Activated CD8-positive, alpha-beta T cell treated with anti-CD3 and anti-CD28 coated beads for 36 hours (primary cell): Measurements from ENCODE around the gene EIF2B2. TPM values are rescaled to one million over a fixed set of nuclear protein-coding genes. Genes with fewer than 3 reads are reported as not detected.

ENCODE experiments used
- ATAC-seq: fragments of 200-7000 bp; cut with Tn5 transposase; one replicate; pipeline ENCODE4 v1.10.0; 2021; ENCODE audit warnings: mild to moderate bottlenecking, moderate library complexity
- CTCF ChIA-PET: fragments of 350-600 bp; sonication (Branson Sonifier 250); formaldehyde crosslinking; loops from one replicate; lab custom pipeline; 2021; ENCODE audit warnings: antibody characterized with exemption; lab: Charles Lee
- POLR2A ChIA-PET: fragments of 350-600 bp; sonication (Branson Sonifier 250); formaldehyde crosslinking; loops from one replicate; lab custom pipeline; 2021; ENCODE audit warnings: antibody characterized with exemption; lab: Charles Lee
- DNase-seq: peaks from one replicate; pipeline ENCODE4 v3.0.0-alpha.2; 2020
- H3K27ac Mint-ChIP-seq: one replicate; pipeline ENCODE4 v1.8.0; 2021; ENCODE audit warnings: mild to moderate bottlenecking, mixed read lengths
- H3K27me3 Mint-ChIP-seq: one replicate; pipeline ENCODE4 v1.8.0; 2021; ENCODE audit warnings: mixed read lengths
- H3K36me3 Mint-ChIP-seq: one replicate; pipeline ENCODE4 v1.8.0; 2021; ENCODE audit warnings: low read depth, mixed read lengths
- H3K4me1 Mint-ChIP-seq: one replicate; pipeline ENCODE4 v1.8.0; 2021; ENCODE audit warnings: low read depth, mixed read lengths
- H3K4me3 Mint-ChIP-seq: one replicate; pipeline ENCODE4 v1.8.0; 2021; ENCODE audit warnings: mild to moderate bottlenecking, moderate library complexity, mixed read lengths
- H3K9me3 Mint-ChIP-seq: one replicate; pipeline ENCODE4 v1.8.0; 2021; ENCODE audit warnings: mixed read lengths
- CTCF ChIP-seq: fragments of 200-600 bp; IDR thresholded peaks from one replicate; pipeline ENCODE4 v1.8.0; 2022; ENCODE audit warnings: antibody characterized with exemption, mild to moderate bottlenecking
- intact Hi-C: fragments of 100-400 bp; cut with micrococcal nuclease; formaldehyde crosslinking; loops from one replicate; pipeline ENCODE4 v1.10.0; 2022
- total RNA-seq, 2 experiments: library from RNA; stranded (reverse); gene quantifications; one replicate each; pipeline ENCODE4 v1.2.3, GENCODE V29; 2021

Gene EIF2B2
- total RNA-seq, 2 experiments from 2014 or later, result 50.5 to 51.9 TPM

- Mint-ChIP-seq H3K27ac (no peak overlapping the region), H3K4me1 (peaks cover 46% of the 10 kb centered on the region), H3K36me3 (peaks cover 68% of the 10 kb centered on the region), H3K4me3 (no peak overlapping the region), H3K9me3 (no peaks in the 10 kb centered on the region), H3K27me3 (no peaks in the 10 kb centered on the region)
- DNase-seq (no peak), ATAC-seq (no peak)
- intact Hi-C loops, result no loop called here
- POLR2A ChIA-PET, result interaction anchor here (1.1 to 1.5 kb wide), 3 partner anchors 8 to 46 kb away, joined by 3 to 8 read pairs (median 3); partner anchors contain the start of gene EIF2B2
- TF ChIP-seq CTCF, result no peak
- CTCF ChIA-PET, result interaction anchor here (0.8 to 1.1 kb wide), 2 partner anchors 78 to 150 kb away, joined by 4 to 5 read pairs; no protein-coding TSS in a partner anchor
Measured at GRCh38 chr14:75010472-75011093, 7.9 kb downstream of the EIF2B2 start.

GRCh38 chr14:75011356-75011994 lies 8.8 kb downstream of the EIF2B2 start:
- CTCF ChIA-PET, result interaction anchor here (0.6 to 1.2 kb wide), 7 partner anchors 12 to 317 kb away, joined by 3 to 7 read pairs (median 3); no protein-coding TSS in a partner anchor
- peaks cover 43% of the 10 kb centered on the region for H3K4me1 Mint-ChIP-seq
- H3K27ac Mint-ChIP-seq, result peak overlapping the region; percentile 83
- H3K4me3 Mint-ChIP-seq, result no peak overlapping the region
- no peaks in the 10 kb centered on the region for H3K27me3 Mint-ChIP-seq
- POLR2A ChIA-PET, result interaction anchor here (1.0 to 1.5 kb wide), 3 partner anchors 9 to 23 kb away, joined by 3 to 8 read pairs (median 4); partner anchors contain the start of gene EIF2B2
- peaks cover 68% of the 10 kb centered on the region for H3K36me3 Mint-ChIP-seq
- no peak for TF ChIP-seq CTCF
- intact Hi-C loops, result no loop called here
- H3K9me3 Mint-ChIP-seq, result no peaks in the 10 kb centered on the region
- ATAC-seq (peak; percentile 94), DNase-seq (peak; percentile 66)

GRCh38 chr14:75013290-75013689 lies 10.6 kb downstream of the EIF2B2 start:
- Mint-ChIP-seq H3K36me3 (peaks cover 59% of the 10 kb centered on the region), H3K27me3 (no peaks in the 10 kb centered on the region), H3K4me1 (peaks cover 31% of the 10 kb centered on the region), H3K4me3 (no peak overlapping the region), H3K27ac (no peak overlapping the region), H3K9me3 (no peaks in the 10 kb centered on the region)
- TF ChIP-seq CTCF, result no peak
- DNase-seq (no peak), ATAC-seq (no peak)
- POLR2A ChIA-PET, result interaction anchor here (1.0 to 1.8 kb wide), 2 partner anchors 9 to 12 kb away, joined by 4 to 7 read pairs; no protein-coding TSS in a partner anchor
- intact Hi-C loops, result no loop called here
- CTCF ChIA-PET, result interaction anchor here (0.7 to 1.2 kb wide), 7 partner anchors 10 to 532 kb away, joined by 3 to 4 read pairs (median 3); no protein-coding TSS in a partner anchor

- Mint-ChIP-seq H3K4me3 (no peak overlapping the region), H3K27ac (no peak overlapping the region), H3K36me3 (peaks cover 52% of the 10 kb centered on the region), H3K9me3 (no peaks in the 10 kb centered on the region), H3K27me3 (no peaks in the 10 kb centered on the region), H3K4me1 (peaks cover 20% of the 10 kb centered on the region)
- intact Hi-C loops, result no loop called here
- no peak for ATAC-seq
- ChIA-PET CTCF (interaction anchor here (1.0 to 1.5 kb wide), 2 partner anchors 9 to 155 kb away, joined by 3 to 4 read pairs; no protein-coding TSS in a partner anchor), POLR2A (no interaction called here)
- no peak for TF ChIP-seq CTCF
- DNase-seq, result no peak
Measured at GRCh38 chr14:75015496-75015895, 12.8 kb downstream of the EIF2B2 start.
